Measurements from ENCODE around the gene CDC42EP3.

CDC42EP3 gene

GRCh38 chr2:37633845-37634244, 37.6 kb downstream of the CDC42EP3 start:
- no peak for DNase-seq

GRCh38 chr2:37633234-37633633, 38.2 kb downstream of the CDC42EP3 start:
- no peak for DNase-seq

DNA sequence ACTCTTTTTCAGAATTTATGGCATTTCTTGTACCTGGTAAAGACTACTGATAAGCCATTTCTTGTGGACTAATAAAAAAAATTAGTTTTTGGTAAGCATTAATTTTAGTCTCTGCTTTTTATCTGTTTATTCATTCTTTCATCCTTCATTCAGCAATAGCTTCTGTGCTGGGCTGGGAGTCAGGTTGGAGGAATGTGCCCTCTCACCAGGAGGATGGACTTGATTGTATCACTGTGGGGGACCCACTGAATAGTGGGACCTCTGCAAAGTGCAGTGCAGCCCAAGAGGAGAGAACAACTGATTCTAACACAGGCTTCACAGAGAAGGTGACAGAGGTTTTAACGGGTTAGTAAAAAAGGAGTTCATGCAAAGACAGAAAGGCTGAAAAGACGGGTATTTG, 39.1 kb downstream of the CDC42EP3 start:
- DNase-seq: no peak

GRCh38 chr2:37631698-37632097, 39.7 kb downstream of the CDC42EP3 start:
- DNase-seq: no peak

DNA sequence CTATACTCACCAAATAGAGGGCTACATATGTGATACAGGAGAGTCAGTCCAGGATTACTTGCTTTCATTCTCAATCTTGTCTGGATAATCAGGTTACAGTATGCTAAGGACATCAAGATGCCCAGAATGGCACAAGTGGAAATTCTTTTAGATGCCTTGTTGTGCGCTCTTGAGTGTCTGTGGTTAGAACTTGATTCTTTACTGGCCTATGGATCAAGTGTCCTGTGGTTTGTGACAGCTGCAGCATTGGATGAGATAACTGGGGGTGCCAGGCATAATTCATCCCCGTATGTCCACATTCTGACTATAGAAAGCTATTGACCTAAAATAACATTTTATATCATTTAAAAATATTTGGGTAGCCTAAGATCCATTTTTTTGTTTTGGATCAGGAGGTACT, 40.1 kb downstream of the CDC42EP3 start:
- DNase-seq: no peak

DNA sequence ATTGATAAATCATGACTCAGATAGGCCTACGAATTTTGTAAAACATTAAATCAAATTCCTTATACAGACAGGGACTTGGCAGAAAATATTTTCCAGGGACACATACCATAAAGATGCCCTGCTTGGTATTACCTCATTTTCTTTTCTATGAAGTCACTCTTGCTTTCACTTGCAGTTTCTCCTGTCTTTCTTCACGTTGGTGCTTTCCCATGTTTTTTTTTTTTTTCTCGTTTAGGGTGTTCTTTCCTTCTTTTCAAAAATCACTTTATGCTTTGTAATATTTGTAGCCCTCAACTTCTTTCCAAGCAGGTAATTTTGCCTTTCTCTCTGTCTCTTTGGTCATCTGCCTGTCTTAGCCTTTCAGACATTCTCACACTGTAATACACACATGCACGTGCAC, 40.7 kb downstream of the CDC42EP3 start:
- DNase-seq: no peak

DNA sequence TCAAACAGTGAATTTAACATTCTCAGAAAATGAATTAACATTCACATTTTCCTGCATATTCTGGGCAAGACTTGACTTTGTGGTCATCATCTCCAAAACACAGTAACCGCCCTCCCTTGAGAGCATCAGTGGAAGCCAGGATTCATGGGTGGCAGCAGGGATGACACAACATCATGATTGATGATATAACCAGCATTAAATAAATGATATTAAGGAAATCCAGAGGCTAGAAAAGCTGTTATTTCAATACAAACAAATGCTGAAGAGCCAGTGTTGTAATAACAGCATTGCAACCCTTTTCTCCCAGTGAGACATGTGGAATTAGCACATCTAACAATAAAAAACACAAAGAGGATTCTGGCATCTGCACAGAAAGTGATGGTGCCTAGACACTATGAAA, 41.1 kb downstream of the CDC42EP3 start:
- DNase-seq: no peak

- DNase-seq: no peak
These were observed 41.9 kb downstream of the CDC42EP3 start for GRCh38 chr2:37629529-37629928.

GRCh38 chr2:37627710-37628109, 43.7 kb downstream of the CDC42EP3 start:
- no peak for DNase-seq

DNA sequence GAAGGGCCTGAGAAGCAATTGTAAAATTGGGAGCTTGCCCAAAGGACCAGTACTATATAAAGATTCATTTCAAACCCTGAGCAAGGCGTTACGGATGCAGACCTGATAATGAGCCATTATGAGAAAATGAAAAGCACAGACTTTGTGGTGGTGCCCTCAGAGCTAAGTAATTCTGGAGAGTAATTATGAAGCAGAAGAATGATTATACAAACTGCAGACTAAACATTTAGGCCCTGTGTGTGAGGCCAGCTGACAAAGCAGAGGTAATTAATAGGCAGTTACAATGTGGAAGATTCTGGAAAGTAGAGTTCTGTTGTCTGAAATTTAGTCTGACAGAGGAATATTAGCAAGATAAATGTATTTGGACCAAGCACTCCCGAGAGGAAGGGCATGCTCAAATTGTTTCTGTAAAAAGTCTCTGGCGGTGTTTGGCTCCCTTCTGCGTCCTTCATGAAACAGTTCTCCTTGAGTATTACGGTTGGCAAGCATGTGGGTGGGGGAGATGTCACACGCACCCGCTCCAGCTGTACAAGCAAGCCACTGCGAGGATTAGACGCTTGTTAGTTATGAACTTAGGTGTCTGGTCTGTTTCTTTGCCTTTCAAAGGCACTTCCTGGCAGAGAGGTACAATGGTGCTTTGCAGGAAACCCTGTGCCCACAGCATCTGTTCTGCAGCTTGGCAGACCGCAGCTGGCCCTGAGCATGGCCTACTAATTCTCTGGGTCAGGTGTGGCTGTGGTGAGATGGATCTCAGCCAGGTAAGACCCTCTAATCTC, 45.5 kb downstream of the CDC42EP3 start:
- peak; percentile 59 for DNase-seq

DNA sequence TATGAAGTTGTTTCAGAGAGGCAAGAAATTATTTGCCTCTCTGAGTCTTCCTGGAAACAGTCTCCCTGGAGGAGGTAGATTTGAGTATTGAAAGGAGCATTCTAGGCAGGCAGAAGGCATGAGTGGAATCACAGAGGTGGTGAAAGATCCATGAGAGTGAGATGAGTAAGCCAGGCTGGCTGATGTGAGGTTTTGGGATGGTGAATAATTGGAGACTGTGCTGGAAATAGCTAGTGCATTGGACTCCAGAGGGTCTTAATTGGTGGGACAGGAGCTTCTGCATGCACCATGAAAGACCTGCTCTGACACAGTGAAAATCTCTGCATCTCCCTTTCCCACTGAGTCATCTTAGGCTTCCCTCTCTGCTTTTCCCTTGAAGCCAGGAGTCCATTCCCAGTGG, 46.3 kb downstream of the CDC42EP3 start:
- DNase-seq: no peak

GRCh38 chr2:37623971-37624900, 47.2 kb downstream of the CDC42EP3 start:
- no peak for DNase-seq

DNA sequence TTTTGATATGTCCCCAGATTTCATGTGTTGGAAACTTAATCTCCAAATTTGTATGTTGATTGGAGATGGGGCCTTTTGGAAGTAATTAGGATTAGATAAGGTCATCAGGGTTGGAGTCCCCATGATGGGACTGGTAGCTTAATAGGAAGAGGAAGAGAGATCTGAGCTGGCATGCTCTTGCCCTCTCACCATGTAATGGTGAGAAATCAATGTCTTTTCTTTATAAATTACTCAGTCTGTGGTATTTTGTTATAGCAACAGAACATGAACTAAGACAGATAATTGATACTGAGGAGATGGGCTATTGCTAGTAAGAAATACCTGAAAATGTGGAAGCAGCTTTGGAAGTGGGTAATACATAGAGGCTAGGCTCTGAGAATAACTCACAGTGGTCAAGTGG, 48.0 kb downstream of the CDC42EP3 start:
- no peak for DNase-seq

- no peak for DNase-seq
These were observed 48.9 kb downstream of the CDC42EP3 start for GRCh38 chr2:37622450-37623100.

- DNase-seq: no peak
These were observed 50.2 kb downstream of the CDC42EP3 start for GRCh38 chr2:37621199-37621598.

DNA sequence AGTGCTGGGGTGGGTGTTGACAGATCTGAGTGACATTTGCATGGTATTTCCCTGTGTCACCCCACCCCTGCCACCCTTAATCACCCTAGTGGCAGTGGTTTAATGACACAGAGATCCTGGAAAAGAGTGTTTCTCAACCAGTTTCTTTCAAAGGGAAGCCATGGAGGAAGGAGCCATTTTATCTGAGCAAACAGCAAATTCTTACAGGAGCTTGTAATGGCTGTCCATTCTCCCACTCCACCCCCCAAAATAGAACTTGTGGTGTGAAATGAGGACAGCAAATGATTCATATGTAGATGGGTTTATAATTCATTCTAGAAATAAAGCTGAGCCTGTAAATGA, 51.5 kb downstream of the CDC42EP3 start:
- DNase-seq: no peak

DNA sequence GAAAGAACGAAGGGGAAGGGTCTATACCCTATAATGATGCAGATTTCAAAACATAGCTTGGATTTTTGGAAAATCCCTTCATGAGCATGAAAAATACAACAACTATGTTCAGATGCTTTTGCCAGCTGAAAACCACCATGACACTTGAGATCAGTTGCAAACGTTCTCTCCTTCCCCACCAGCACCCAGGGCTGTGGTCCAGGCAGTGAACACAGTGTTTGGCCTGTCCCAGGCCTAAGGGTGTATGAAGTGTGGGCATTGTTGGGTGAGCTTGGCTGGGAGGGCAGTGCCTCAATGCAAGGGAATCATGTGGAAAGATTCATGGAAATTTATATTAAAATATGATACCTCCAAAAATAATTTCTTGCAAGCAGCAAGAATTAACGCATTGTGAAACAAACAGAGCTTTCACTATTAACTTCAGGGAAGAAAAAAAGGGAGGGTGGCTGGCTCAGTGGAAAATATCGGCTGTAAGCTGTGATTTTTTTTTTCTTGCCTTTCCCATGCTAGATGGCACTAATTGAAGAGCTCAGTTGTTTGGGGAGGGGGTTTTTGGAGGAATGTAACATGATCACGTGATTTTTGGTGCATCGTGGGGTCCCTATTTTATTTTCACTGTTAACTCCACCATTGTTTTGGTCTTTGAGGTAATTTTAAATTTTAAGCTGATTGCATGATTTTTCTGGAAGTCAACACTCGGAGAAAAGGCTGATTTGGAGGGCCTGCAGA, 52.0 kb downstream of the CDC42EP3 start:
- no peak for DNase-seq

GRCh38 chr2:37618326-37618725, 53.1 kb downstream of the CDC42EP3 start:
- no peak for DNase-seq

GRCh38 chr2:37617119-37617892, 54.1 kb downstream of the CDC42EP3 start:
- no peak for DNase-seq

GRCh38 chr2:37616677-37617005, 54.8 kb downstream of the CDC42EP3 start:
- DNase-seq: no peak

DNA sequence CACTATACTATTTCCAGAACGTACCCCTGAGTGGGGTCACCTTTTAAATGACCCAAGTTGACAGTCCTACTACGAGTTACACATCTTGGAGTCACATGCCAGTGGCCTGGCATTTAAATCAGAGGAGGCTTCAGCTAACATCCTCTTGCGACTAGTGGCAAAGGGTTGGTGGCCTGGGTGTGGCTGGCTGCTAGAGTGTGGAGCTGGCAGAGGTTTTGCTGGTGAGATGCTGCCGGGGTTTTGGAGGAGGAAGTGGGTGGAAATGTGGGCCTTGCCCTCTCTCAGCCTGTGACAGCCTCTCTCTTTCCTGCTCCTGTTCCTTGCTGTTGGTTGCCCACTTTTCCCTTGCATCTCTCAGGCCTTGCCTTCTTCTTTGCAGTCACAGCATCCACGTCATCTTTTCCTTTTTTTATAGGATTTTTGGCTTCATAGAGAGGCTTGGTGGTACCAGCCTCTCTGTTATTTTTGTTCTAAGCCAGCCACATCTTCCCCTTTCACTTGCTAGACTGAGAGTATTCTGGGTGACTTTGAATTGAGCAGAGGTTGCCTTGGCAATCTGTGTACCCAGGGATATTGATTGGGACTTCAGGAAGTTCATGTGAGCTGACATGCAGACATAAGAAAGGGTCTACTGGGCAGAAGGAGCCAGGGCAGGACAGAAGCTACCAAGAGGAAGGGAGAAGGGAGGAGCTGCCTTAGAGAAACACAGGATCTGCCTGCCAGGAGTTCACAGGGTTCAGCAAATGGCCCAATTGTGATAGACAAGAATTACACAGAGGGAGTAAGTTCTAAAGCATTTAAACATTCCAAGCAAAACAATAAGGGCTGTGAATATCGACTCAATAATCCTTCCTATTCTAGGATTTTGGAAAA, 55.4 kb downstream of the CDC42EP3 start:
- peak; percentile 59 for DNase-seq
